Naive B cell (primary cell): ENCODE data around the gene CD79A. TPM values are rescaled to one million over a fixed set of nuclear protein-coding genes. Genes with fewer than 3 reads are reported as not detected.

Source experiments
- polyA plus RNA-seq, 6 donors: library from polyadenylated mRNA; unstranded; fragments of 300-500 nt; fragmentation: Illumina TruSeq; gene quantifications; one replicate each; pipeline ENCODE4 v1.2.3, GENCODE V29; 2021; ENCODE audit warnings: low read depth in 6 of 6

The CD79A gene
- polyA plus RNA-seq, 6 donors from 2014 or later, result 3,426 to 4,601 (median 4,008) TPM

Other genes starting within 250 kb of the CD79A start
- not detected for gene CEACAM7, start 189.0 kb upstream of the CD79A start, polyA plus RNA-seq
- gene CEACAM5, start 168.7 kb upstream of the CD79A start, polyA plus RNA-seq, result not detected
- not detected for gene CEACAM6, start 121.7 kb upstream of the CD79A start, polyA plus RNA-seq
- gene CEACAM3, start 80.7 kb upstream of the CD79A start, polyA plus RNA-seq, result not detected
- not detected for gene LYPD4, start 32.6 kb upstream of the CD79A start, polyA plus RNA-seq
- not detected for gene DMRTC2, start 32.2 kb upstream of the CD79A start, polyA plus RNA-seq
- 1,000 to 10,000 TPM; 4,276 to 8,441 (median 6,198) TPM for gene RPS19, start 17.0 kb upstream of the CD79A start, polyA plus RNA-seq
- gene ARHGEF1, start 5.9 kb downstream of the CD79A start, polyA plus RNA-seq, result 100 to 1,000 TPM; 110 to 220 (median 122) TPM
- gene ERFL, start 51.2 kb downstream of the CD79A start, polyA plus RNA-seq, result not detected
- 100 to 1,000 TPM; 218 to 268 (median 245) TPM for gene RABAC1, start 82.0 kb downstream of the CD79A start, polyA plus RNA-seq
- gene ATP1A3, start 117.0 kb downstream of the CD79A start, polyA plus RNA-seq, result 1 to 10 TPM in 1 of 6 donors, under 1 TPM in 4, not detected in 1; 0.29 to 1.1 (median 0.45) TPM
- gene GRIK5, start 192.9 kb downstream of the CD79A start, polyA plus RNA-seq, result not detected
- gene ZNF574, start 198.9 kb downstream of the CD79A start, polyA plus RNA-seq, result 10 to 100 TPM in 5 of 6 donors, 1 to 10 TPM in 1; 6.0 to 27.0 (median 12.2) TPM